HEK293T (cell line): ENCODE data around the gene MIPEP.

Experiments used
- ARNT ChIP-seq: fragments of 450-650 bp; IDR thresholded peaks from 2 replicates; pipeline ENCODE4 v1.6.1; 2017; ENCODE audit warnings: mild to moderate bottlenecking
- ELF4 ChIP-seq: fragments of 450-650 bp; IDR thresholded peaks from 2 replicates; pipeline ENCODE4 v1.6.1; 2017; ENCODE audit warnings: antibody characterized with exemption
- FOXA1 ChIP-seq: fragments of 450-650 bp; IDR thresholded peaks from 2 replicates; pipeline ENCODE4 v1.6.1; 2016; ENCODE audit warnings: mild to moderate bottlenecking
- L3MBTL2 ChIP-seq: fragments of 450-650 bp; conservative IDR thresholded peaks from 2 replicates; pipeline ENCODE4 v1.6.1; 2016; ENCODE audit warnings: mild to moderate bottlenecking
- NFRKB ChIP-seq: fragments of 450-650 bp; IDR thresholded peaks from 2 replicates; pipeline ENCODE4 v1.6.1; 2016; ENCODE audit warnings: mild to moderate bottlenecking, moderate library complexity
- TARDBP ChIP-seq: fragments of 450-650 bp; IDR thresholded peaks from 2 replicates; pipeline ENCODE4 v1.6.1; 2016
- TF ChIP-seq, protein P1 (sequence below): fragments of 450-650 bp; IDR thresholded peaks from 2 replicates; pipeline ENCODE4 v1.6.1; 2016

DNA sequence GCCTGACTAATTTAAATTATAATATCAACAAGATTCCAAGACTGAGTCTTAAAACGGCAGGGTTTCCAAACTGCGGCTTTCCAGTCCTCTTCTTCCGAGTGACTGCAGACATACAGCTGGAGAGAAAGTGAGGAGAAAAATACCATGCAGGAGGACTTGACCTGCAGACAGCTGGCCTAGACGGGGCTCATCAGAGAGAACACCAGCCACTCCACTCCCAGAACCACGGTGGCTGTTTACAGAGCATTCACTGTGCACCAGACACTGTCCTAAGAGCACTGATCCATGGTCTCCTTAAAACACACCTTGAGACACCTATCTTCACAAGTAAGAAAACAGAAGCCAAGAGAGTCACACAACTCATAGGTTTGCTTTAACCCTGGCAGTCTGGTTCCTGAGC is 152.7 kb downstream of the MIPEP start:
- TF ChIP-seq, protein P1, sequence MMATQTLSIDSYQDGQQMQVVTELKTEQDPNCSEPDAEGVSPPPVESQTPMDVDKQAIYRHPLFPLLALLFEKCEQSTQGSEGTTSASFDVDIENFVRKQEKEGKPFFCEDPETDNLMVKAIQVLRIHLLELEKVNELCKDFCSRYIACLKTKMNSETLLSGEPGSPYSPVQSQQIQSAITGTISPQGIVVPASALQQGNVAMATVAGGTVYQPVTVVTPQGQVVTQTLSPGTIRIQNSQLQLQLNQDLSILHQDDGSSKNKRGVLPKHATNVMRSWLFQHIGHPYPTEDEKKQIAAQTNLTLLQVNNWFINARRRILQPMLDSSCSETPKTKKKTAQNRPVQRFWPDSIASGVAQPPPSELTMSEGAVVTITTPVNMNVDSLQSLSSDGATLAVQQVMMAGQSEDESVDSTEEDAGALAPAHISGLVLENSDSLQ, result no peak
- TF ChIP-seq TARDBP (no peak), ELF4 (no peak), NFRKB (no peak), L3MBTL2 (no peak), FOXA1 (no peak), ARNT (no peak)
